C4-2B (cell line): ENCODE measurements around the gene TRPC4.

Experiments used
- CTCF ChIP-seq: fragments of 450-650 bp; conservative IDR thresholded peaks from 2 replicates; pipeline ENCODE4 v1.5.1; 2017; ENCODE audit warnings: mild to moderate bottlenecking
- ZFX ChIP-seq: fragments of 450-650 bp; IDR thresholded peaks from 2 replicates; pipeline ENCODE4 v1.6.1; 2017

GRCh38 chr13:37736045-37736444, 133.5 kb downstream of the TRPC4 start:
- TF ChIP-seq CTCF (no peak), ZFX (no peak)
